NB4 (cell line): ENCODE data around the gene PGM1.

Source experiments
- MAX ChIP-seq: IDR thresholded peaks from 2 replicates; pipeline ENCODE4 v1.6.1; 2011; ENCODE audit warnings: low read depth, low read length
- MYC ChIP-seq: IDR thresholded peaks from 2 replicates; pipeline ENCODE4 v1.6.1; 2011; ENCODE audit warnings: low read depth, low read length
- POLR2A ChIP-seq: IDR thresholded peaks from 2 replicates; pipeline ENCODE4 v1.6.1; 2011; ENCODE audit warnings: mild to moderate bottlenecking; ENCODE audit not compliant: insufficient read length; ENCODE audit errors: extremely low read depth
- TF ChIP-seq, protein P1 (sequence below): IDR thresholded peaks from one replicate; pipeline ENCODE4 v1.5.1; 2012; ENCODE audit warnings: low read depth, low read length

DNA sequence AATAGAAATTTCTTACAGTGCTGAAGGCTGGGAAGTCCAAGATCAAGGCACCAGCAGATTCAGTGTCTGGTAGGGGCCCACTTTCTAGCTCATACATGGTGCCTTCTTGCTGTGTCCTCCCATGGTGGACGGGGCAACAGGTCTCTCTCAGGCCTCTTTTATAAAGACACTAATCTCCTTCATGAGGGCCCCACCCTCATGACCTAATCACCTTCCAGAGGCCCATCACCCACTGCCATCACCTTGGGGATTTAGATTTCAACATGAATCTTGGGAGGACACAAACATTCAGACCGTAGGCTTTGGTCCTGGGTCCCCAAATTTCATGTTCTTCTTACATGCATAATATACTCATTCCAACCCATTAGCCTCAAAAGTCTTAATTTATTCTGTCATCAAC is 71.5 kb downstream of the PGM1 start:
- TF ChIP-seq, protein P1, sequence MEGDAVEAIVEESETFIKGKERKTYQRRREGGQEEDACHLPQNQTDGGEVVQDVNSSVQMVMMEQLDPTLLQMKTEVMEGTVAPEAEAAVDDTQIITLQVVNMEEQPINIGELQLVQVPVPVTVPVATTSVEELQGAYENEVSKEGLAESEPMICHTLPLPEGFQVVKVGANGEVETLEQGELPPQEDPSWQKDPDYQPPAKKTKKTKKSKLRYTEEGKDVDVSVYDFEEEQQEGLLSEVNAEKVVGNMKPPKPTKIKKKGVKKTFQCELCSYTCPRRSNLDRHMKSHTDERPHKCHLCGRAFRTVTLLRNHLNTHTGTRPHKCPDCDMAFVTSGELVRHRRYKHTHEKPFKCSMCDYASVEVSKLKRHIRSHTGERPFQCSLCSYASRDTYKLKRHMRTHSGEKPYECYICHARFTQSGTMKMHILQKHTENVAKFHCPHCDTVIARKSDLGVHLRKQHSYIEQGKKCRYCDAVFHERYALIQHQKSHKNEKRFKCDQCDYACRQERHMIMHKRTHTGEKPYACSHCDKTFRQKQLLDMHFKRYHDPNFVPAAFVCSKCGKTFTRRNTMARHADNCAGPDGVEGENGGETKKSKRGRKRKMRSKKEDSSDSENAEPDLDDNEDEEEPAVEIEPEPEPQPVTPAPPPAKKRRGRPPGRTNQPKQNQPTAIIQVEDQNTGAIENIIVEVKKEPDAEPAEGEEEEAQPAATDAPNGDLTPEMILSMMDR: no peak
- TF ChIP-seq POLR2A (no peak), MAX (no peak), MYC (no peak)
